ENCODE results near the gene OLFML3.

OLFML3 gene

DNA sequence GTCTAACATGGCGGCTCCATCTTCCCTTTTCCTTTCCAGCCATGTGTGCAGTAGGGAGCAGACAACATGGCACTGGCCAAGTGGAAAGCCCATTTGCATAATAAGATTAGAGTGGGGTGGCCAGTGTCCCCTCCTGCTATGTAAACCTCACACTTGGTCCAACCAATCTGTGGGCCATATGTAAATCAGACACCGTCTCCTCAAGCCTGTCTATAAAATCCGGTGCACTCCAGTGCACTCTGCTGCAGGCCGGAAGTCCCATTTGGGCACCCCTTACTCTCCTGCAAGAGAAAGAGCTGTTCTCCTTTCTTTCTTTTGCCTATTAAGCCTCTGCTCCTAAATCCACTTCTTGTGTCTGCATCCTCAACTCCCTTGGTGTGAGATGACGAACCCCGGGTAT, 44.1 kb downstream of the OLFML3 start:
- no peak overlapping the region for H3K27ac ChIP-seq (ENCODE audit: low read depth, low read length)
- no peak overlapping the region for H3K4me3 ChIP-seq (ENCODE audit: low read length)
- H3K4me1 ChIP-seq (ENCODE audit: control insufficient read depth, insufficient read depth, low read length): no peaks in the 10 kb centered on the region
- no peaks in the 10 kb centered on the region for H3K27me3 ChIP-seq (ENCODE audit: control insufficient read depth, insufficient read depth, low read length)
- no peak overlapping the region for H3K9ac ChIP-seq (ENCODE audit: low read length)
- H3K36me3 ChIP-seq (ENCODE audit: control insufficient read depth, insufficient read depth, low read length): no peaks in the 10 kb centered on the region

DNA sequence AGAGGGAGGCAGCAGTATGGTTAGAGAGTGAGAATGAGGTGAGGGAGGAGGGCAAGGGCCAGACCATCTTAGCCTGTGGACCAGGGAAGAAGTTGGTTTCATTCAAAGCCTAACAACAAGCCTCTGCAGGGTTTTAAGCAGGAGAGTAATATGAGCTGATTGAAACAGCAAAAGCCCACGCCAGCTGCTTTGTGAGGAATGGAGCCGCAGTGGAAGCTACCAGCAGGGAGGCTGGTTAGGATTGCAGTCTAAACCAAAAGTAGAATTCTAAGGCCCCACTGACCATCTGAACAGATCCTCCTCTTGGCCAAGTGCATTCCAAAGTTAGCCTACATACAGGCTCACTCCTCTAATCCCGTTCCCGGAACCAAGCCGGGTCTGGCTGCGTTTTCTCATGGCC, 44.8 kb downstream of the OLFML3 start:
- no peak overlapping the region for H3K27ac ChIP-seq (ENCODE audit: low read depth, low read length)
- H3K4me1 ChIP-seq (ENCODE audit: control insufficient read depth, insufficient read depth, low read length): no peaks in the 10 kb centered on the region
- H3K4me3 ChIP-seq (ENCODE audit: low read length): no peak overlapping the region
- H3K27me3 ChIP-seq (ENCODE audit: control insufficient read depth, insufficient read depth, low read length): no peaks in the 10 kb centered on the region
- H3K9ac ChIP-seq (ENCODE audit: low read length): no peak overlapping the region
- H3K36me3 ChIP-seq (ENCODE audit: control insufficient read depth, insufficient read depth, low read length): no peaks in the 10 kb centered on the region

DNA sequence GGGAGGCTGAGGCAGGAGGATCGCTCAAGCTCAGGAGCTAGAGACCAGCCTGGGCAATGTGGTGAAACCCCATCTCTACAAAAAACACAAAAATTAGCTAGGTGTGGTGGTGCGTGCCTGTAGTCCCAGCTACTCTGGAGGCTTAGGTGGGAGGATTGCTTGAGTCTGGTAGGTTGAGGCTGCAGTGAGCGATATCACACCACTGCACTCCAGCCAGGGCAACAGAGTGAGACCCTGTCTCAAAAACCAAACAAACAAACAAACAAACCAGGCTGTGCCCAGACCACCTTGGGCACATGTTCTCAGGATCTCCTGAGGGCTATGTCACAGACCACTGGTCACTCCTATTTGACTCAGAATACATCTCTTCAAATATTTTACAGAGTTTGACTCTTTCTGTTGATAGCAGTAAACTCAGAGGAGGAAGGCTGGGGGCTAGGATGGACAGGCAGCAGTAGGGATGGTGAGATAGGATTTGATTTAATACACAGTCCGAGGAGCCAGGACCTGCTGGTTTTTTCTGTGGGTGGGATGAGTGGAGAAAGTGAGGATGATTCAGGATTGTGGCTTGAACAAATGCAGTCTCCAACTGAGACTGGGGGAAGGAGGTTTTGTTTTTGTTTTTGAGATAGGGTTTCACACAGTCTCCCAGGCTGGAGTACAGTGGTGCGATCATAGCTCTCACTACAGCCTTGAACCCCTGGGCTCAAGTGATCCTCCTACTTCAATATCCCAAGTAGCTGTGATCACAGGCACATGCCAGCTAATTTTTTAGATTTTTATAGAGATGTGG, 46.5 kb downstream of the OLFML3 start:
- H3K36me3 ChIP-seq (ENCODE audit: control insufficient read depth, insufficient read depth, low read length): no peaks in the 10 kb centered on the region
- H3K27ac ChIP-seq (ENCODE audit: low read depth, low read length): no peak overlapping the region
- H3K9ac ChIP-seq (ENCODE audit: low read length): no peak overlapping the region
- no peak overlapping the region for H3K4me3 ChIP-seq (ENCODE audit: low read length)
- no peaks in the 10 kb centered on the region for H3K4me1 ChIP-seq (ENCODE audit: control insufficient read depth, insufficient read depth, low read length)
- H3K27me3 ChIP-seq (ENCODE audit: control insufficient read depth, insufficient read depth, low read length): no peaks in the 10 kb centered on the region

DNA sequence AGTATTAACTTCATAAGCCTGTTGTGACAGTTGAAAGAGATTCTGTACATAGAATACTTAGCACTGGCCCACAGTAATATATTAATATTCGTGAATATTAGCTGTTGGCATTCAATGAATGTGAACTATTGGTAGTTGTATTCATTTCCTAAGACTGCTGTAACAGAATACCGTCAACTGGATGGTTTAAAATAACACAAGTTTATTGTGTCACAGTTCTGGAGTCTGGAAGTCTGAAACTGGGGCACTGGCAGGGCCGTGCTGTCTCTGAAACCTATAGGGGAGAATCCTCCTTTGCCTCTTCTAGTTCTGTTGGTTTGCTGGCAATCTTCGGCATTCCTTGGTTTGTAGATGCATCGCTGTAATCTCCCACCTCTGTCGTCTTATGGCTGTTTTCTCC, 47.5 kb downstream of the OLFML3 start:
- Histone ChIP-seq H3K36me3 (ENCODE audit: control insufficient read depth, insufficient read depth, low read length) (no peaks in the 10 kb centered on the region), H3K4me3 (ENCODE audit: low read length) (no peak overlapping the region), H3K4me1 (ENCODE audit: control insufficient read depth, insufficient read depth, low read length) (no peaks in the 10 kb centered on the region), H3K9ac (ENCODE audit: low read length) (no peak overlapping the region), H3K27me3 (ENCODE audit: control insufficient read depth, insufficient read depth, low read length) (no peaks in the 10 kb centered on the region), H3K27ac (ENCODE audit: low read depth, low read length) (no peak overlapping the region)

Measured in rectal smooth muscle tissue (tissue), 1 donor.